Eye (tissue), 1 donor: ENCODE results near the gene ZNRF3.
A peak's percentile ranks its signal among the peaks of the same experiment; 100 is the strongest.
"Not testable (repeated sequence)": the region's sequence is repeated elsewhere in the genome, so short reads cannot be mapped to it uniquely, and the experiment has no call there.

Experiments
- DNase-seq: peaks from one replicate; pipeline ENCODE4 v3.0.0-alpha.2; 2015

ZNRF3 gene

DNA sequence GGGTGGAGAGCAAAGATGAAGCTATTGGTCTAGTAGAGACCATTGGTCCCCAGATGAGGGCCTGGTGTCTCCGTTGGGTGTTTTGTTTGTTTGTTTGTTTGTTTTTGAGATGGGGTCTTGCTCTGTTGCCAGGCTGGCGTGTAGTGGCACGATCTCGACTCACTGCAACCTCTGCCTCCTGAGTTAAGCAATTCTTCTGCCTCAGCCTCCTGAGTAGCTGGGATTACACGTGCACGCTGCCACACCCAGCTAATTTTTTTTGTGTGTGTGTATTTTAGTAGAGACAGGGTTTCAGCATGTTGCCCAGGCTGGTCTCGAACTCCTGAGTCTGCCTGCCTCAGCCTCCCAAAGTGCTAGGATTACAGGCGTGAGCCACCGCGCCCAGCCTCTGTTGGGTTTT, 25.4 kb downstream of the ZNRF3 start:
- DNase-seq, result not testable (repeated sequence)

DNA sequence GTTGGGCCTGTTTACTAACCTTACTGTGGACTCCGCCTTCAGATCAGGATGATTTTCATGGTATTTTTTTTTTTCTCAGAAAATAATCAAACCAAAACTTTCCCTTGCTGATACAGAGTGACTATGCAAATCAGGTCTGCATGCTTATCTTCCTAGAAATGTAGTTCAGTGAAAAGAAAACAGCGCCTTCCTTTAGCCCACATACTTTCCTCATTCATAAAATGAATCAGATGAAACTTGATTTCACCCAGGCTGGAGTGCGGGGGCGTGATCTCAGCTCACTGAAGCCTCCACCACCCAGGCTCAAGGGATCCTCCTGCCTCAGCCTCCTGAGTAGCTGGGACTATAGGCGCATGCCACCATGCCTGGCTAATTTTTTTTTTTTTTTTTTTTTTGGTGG, 26.0 kb downstream of the ZNRF3 start:
- no peak for DNase-seq

GRCh38 chr22:28910569-28911303, 27.4 kb downstream of the ZNRF3 start:
- no peak for DNase-seq

GRCh38 chr22:28911304-28911690, 27.9 kb downstream of the ZNRF3 start:
- no peak for DNase-seq

DNA sequence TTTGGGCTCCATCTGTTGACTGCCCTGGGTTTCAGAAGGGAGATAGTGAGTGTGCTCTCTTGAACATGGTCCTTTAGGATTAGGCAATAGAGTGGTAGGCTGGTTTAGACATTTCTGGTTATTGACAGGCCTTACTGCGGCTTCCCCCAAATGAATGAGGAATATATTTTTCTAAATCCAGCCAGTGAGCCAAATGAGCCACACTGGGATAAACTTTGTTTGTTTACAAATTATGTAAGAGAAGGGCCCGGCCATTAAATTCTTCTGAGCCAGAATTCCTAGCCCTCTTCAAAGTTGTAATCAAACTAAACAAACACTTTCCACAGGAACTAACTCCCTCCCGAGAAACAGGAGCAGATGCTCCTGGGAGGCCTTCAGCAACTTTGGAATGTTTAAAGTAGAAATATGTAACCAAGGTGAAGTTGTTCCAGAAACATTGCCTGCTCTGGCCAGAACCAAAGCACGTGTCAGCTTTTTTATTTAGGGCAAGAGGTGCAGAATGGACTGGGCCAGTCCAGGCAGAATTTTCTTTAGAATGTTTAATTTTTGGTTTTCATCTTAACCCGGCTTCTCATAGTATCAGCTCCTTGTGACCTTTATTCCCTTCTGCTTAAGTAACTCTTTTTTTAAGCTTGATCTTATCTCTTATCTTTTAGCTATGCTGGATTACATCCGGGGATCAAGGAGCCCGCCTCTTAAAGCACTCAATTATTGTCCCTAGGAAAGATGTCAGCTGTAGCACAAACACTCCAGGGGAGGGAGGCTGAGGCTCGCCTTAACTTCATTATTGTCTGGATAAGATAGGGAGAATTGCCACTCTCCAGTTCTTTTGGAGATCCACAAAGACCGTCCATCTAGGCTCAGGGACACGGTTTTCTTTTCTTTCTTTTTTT, 28.7 kb downstream of the ZNRF3 start:
- DNase-seq, result no peak

- DNase-seq, result no peak
Observed at GRCh38 chr22:28914201-28914600, 30.8 kb downstream of the ZNRF3 start.

GRCh38 chr22:28915969-28916368, 32.6 kb downstream of the ZNRF3 start:
- no peak for DNase-seq

DNA sequence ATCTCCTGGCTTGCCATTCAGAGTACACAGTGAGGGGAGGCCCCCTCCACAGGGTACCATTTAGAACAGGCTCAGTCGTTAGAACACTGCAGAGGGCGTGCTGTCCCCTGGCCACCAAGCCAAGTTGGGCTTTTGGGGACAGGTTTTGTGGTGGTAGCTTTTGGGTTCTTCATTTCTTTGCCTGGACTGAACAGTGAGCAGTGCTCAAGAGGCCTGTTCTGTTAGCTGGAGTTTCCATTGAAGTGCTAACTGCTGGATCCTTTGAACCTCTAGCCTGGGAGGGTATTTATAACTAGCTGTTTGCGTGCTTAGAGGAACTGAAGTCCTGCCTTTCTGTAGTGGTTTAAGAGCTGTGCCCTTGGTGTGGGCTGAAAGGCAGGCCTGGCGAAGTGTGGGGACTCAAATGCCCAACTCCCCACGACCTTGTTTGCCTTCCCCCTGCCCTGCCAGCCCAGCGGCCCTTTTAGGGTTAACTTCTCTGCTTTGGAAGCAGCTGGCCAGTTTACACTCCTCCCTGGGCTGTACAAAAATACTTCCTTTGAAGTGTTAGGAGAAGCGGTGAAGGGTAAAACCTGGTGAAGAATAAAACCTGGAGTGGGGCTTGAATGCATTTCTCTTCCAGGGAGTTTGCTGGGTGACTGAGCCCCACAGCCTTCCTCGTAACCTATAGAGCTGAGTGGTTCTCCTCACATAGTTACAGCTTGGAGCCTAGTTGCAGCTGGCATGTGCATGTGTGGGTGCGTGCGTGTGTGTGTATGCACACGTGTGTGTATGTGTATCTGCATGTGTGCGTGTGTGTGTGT, 34.6 kb downstream of the ZNRF3 start:
- DNase-seq, result peak; percentile 91

GRCh38 chr22:28918550-28919271, 35.3 kb downstream of the ZNRF3 start:
- DNase-seq, result peak; percentile 71

- no peak for DNase-seq
Observed at GRCh38 chr22:28920757-28921584, 37.6 kb downstream of the ZNRF3 start.

DNA sequence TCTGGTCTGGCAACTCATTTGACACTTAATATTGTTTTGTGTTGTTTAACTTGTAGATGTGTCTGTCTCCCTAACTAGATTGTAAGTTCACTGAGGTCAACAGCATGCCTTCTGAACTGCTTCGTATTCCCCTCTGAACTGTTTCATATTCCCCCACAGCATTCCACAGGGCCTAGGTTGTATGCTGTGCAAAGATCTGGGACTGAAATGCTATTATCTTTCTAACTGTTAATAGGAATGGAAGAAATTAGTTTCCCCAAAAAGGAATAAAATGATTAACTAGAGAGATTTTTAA, 38.2 kb downstream of the ZNRF3 start:
- no peak for DNase-seq

DNA sequence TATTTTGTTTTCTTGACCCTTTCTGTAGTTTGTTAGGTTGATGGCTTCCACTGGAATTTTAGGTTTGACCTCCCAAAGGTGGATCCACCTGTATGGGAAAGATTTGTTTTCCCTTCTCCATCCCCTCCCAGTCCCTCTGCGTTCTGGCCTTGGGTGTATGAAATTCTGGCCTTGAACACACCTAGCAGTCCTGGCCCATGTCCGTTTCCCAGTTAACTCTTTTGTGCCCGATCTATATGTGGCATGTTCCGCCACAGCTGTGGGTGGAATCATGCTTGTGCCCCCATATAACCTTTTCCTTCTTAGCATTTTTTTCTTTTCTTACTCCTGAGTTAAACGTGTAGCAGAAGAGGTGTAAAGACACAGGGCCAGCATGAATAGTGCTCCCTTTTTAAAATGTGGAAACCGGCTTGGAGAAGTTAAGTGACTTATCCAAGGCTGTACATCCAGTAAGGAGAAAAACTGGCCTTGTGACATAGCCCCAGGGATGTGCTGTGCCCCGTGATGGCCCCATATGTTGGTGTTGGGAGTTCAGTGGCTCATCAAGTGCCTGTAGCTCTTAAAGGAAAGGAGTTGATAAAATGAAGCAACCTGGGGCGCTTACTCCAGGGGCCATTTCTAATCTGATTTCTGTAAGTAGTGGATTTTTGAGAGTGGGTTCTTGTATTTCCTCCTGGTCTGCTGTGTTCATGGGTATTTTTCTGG, 39.3 kb downstream of the ZNRF3 start:
- no peak for DNase-seq

DNA sequence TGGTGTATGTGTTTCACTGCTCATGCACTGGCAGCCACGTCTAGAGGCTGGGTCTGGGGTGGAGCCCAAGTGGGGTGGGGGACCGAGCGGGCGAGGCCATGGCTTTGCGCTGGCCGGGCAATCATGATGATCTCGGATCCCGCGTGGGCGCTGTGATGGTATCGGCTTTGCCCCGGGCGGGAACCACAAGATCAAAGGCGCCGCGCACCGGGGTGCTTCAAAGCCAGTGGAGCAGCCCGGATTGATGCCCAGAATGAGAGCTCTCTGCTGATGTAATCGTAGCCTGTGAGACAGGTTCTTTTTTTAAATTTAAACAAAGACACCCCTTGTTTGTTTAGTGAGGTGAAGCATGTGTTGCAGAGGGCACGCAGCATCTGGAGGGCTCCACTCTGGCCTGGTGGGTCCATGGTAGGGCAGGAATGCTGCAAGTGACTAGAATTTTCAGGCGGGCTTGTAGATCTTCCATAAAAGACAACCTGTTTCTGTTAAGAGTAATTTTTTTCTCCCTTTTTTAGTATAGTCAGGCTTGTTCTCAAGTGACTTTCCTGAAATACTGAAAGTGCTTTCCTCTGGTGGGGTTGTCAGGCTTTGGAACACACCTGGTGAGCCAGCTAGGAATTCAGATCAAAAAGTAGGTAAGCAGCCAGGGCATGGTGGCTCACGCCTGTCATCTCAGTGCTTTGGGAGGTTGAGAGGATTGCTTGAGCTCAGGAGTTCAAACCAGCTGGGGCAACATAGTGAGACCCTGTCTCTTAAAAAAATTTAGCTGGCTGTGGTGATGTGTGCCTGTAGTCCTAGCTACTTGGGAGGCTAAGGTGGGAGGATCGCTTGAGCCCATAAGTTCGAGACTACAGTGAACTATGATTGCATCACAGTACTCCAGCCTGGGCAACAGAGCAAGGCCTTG, 40.7 kb downstream of the ZNRF3 start:
- DNase-seq, result peak; percentile 70

GRCh38 chr22:28925916-28926315, 42.5 kb downstream of the ZNRF3 start:
- no peak for DNase-seq

DNA sequence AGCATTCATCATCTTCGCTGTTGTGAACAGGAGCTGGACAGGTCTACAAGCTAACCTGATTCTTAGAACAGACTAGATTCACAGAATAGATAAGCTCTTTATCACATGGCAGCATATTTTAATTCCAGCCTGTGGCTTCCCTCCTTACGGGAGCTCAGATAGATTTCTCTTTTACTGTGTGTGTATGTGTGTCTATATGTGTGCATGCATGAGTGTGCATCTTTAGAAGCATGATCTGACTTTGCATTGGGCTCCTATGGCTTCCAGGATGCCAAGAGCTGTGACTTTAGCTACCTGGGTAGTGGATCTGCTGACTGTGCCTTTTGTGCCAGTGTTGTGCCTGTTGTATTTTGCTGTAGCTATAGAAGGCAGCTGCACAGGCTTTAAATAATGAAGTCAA, 44.3 kb downstream of the ZNRF3 start:
- no peak for DNase-seq

GRCh38 chr22:28929197-28929596, 45.8 kb downstream of the ZNRF3 start:
- no peak for DNase-seq

- peak; percentile 62 for DNase-seq
Observed at GRCh38 chr22:28930357-28931007, 47.1 kb downstream of the ZNRF3 start.

DNA sequence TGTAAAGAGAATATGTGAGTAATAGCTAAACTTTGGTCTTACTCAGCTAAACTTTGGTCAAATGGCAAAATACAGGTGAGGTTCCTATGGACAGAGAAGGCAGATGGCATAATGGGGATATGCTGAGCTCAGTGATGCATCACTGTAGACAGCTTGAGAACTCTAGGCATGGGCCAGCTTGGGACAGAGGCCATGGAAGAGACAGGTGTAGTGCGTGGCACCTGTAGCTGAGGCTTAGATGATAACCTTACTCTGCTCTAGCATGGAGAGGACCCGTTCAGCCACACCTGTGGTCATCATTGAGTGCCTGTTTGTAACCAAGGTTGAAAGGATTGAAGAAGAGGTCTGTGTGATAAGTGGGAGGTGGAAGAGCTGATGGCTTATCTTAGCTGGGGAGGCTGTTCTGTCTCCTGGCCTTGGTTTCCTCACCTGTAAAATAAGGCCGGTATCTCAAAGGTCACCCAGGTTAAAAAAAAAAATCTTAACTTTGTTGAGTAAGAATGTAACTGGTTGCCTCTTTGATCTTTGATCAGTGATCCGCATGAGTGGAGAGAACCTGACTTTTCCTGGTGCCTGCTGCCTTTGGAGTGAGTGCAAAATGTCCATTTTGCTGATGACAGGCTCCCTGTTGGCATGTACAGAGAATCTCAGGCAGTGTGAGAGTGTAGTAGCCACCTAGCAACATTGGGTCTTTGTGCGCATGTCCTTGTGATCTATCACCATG, 48.6 kb downstream of the ZNRF3 start:
- DNase-seq, result no peak

DNA sequence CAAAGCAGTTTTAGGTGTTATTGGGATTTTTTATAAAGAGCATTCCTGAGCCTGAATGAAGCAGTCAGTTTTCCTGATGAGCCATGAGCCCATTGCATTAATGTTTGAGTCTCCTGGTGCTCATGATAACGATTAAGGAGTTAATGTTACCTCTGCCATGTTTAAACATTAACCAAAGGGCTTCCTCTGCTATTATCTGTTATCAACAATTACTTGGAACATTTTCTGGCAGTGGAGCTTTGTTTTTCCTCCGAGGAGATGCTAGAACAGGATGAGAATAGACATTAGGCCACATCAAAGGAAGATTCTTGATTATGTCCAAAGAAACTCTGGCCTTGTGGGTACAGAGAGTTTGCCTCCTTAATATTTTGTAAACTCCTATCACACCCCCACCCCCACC, 49.9 kb downstream of the ZNRF3 start:
- DNase-seq, result no peak
